Activated B cell treated with CpG ODN at 0.5 μM for 24 hours (primary cell): Measurements from ENCODE around the gene MKRN3. TPM values are rescaled to one million over a fixed set of nuclear protein-coding genes. Genes with fewer than 3 reads are reported as not detected.

Experiments
- ATAC-seq: fragments of 200-7000 bp; cut with Tn5 transposase; one replicate; pipeline ENCODE4 v1.10.0; 2021; ENCODE audit warnings: low read depth, mild to moderate bottlenecking, moderate library complexity
- CTCF ChIA-PET: fragments of 350-600 bp; sonication (Branson Sonifier 250); formaldehyde crosslinking; loops from one replicate; lab custom pipeline; 2021; ENCODE audit warnings: antibody characterized with exemption; lab: Charles Lee
- POLR2A ChIA-PET: fragments of 350-600 bp; sonication (Branson Sonifier 250); formaldehyde crosslinking; loops from one replicate; lab custom pipeline; 2021; ENCODE audit warnings: antibody characterized with exemption; lab: Charles Lee
- DNase-seq: peaks from one replicate; pipeline ENCODE4 v3.0.0; 2022
- H3K27ac Mint-ChIP-seq: one replicate; pipeline ENCODE4 v1.8.0; 2020; ENCODE audit warnings: mixed read lengths
- H3K27me3 Mint-ChIP-seq: one replicate; pipeline ENCODE4 v1.8.0; 2021; ENCODE audit warnings: mixed read lengths
- H3K36me3 Mint-ChIP-seq: one replicate; pipeline ENCODE4 v1.8.0; 2021; ENCODE audit warnings: low read depth, mixed read lengths
- H3K4me1 Mint-ChIP-seq: one replicate; pipeline ENCODE4 v1.8.0; 2021; ENCODE audit warnings: mixed read lengths
- H3K4me3 Mint-ChIP-seq: one replicate; pipeline ENCODE4 v1.8.0; 2020; ENCODE audit warnings: mild to moderate bottlenecking, mixed read lengths
- H3K9me3 Mint-ChIP-seq: one replicate; pipeline ENCODE4 v1.8.0; 2020; ENCODE audit warnings: mixed read lengths
- CTCF ChIP-seq: fragments of 200-600 bp; IDR thresholded peaks from one replicate; pipeline ENCODE4 v1.8.0; 2022; ENCODE audit warnings: antibody characterized with exemption, mild to moderate bottlenecking
- intact Hi-C: fragments of 100-400 bp; cut with micrococcal nuclease; formaldehyde crosslinking; loops from one replicate; pipeline ENCODE4 v1.15.1; 2024
- total RNA-seq: library from RNA; stranded (reverse); gene quantifications from 2 replicates; pipeline ENCODE4 v1.2.3, GENCODE V29; 2022

MKRN3 gene
- total RNA-seq, 1 donor from 2014 or later = 0.55 TPM

- CTCF ChIA-PET = no interaction called here
- Mint-ChIP-seq H3K4me1 (no peaks in the 10 kb centered on the region), H3K27ac (no peak overlapping the region), H3K4me3 (no peak overlapping the region), H3K36me3 (no peaks in the 10 kb centered on the region), H3K9me3 (peaks cover 5% of the 10 kb centered on the region), H3K27me3 (no peaks in the 10 kb centered on the region)
- no peak for TF ChIP-seq CTCF
- DNase-seq = no peak
- intact Hi-C loops = no loop called here
- POLR2A ChIA-PET = interaction anchor here (0.6 kb wide), 1 partner anchor 129 kb away, joined by 3 read pairs; no protein-coding TSS in a partner anchor
- ATAC-seq = no peak
These were observed 33.5 kb upstream of the MKRN3 start for GRCh38 chr15:23532024-23532423.

- Mint-ChIP-seq H3K27me3 (no peaks in the 10 kb centered on the region), H3K9me3 (peaks cover 2% of the 10 kb centered on the region)
- CTCF ChIA-PET = no interaction called here
These were observed 28.8 kb upstream of the MKRN3 start for GRCh38 chr15:23536659-23537058.

GRCh38 chr15:23538648-23539047 lies 26.8 kb upstream of the MKRN3 start:
- Mint-ChIP-seq H3K4me1 (no peaks in the 10 kb centered on the region), H3K36me3 (no peaks in the 10 kb centered on the region), H3K27me3 (no peaks in the 10 kb centered on the region), H3K27ac (no peak overlapping the region), H3K4me3 (no peak overlapping the region), H3K9me3 (peaks cover 7% of the 10 kb centered on the region)
- ChIA-PET POLR2A (interaction anchor here (0.5 kb wide), 1 partner anchor 216 kb away, joined by 7 read pairs; no protein-coding TSS in a partner anchor), CTCF (no interaction called here)
- intact Hi-C loops = no loop called here
- no peak for ATAC-seq
- DNase-seq = no peak
- TF ChIP-seq CTCF = no peak

More at GRCh38 chr15:23536659-23537058, 28.8 kb upstream of the MKRN3 start:
- H3K36me3 Mint-ChIP-seq = no peaks in the 10 kb centered on the region
- POLR2A ChIA-PET = no interaction called here
- no peak for TF ChIP-seq CTCF
- intact Hi-C loops = no loop called here
- no peak for DNase-seq
- H3K4me1 Mint-ChIP-seq = no peaks in the 10 kb centered on the region
- H3K27ac Mint-ChIP-seq = no peak overlapping the region
- no peak overlapping the region for H3K4me3 Mint-ChIP-seq
- ATAC-seq = no peak

- no peaks in the 10 kb centered on the region for H3K4me1 Mint-ChIP-seq
- no peak overlapping the region for H3K4me3 Mint-ChIP-seq
These were observed 25.6 kb upstream of the MKRN3 start for GRCh38 chr15:23539892-23540291.

GRCh38 chr15:23546158-23546557 lies 19.3 kb upstream of the MKRN3 start:
- Mint-ChIP-seq H3K36me3 (no peaks in the 10 kb centered on the region), H3K27me3 (no peaks in the 10 kb centered on the region), H3K4me1 (no peaks in the 10 kb centered on the region), H3K27ac (no peak overlapping the region), H3K9me3 (peaks cover 5% of the 10 kb centered on the region), H3K4me3 (no peak overlapping the region)
- ChIA-PET CTCF (no interaction called here), POLR2A (no interaction called here)
- DNase-seq = no peak
- intact Hi-C loops = no loop called here
- TF ChIP-seq CTCF = no peak
- no peak for ATAC-seq

More at GRCh38 chr15:23539892-23540291, 25.6 kb upstream of the MKRN3 start:
- intact Hi-C loops = no loop called here
- peaks cover 5% of the 10 kb centered on the region for H3K9me3 Mint-ChIP-seq
- TF ChIP-seq CTCF = no peak
- no peak for ATAC-seq
- CTCF ChIA-PET = no interaction called here
- H3K27me3 Mint-ChIP-seq = no peaks in the 10 kb centered on the region
- no peak for DNase-seq
- POLR2A ChIA-PET = no interaction called here
- no peak overlapping the region for H3K27ac Mint-ChIP-seq
- H3K36me3 Mint-ChIP-seq = no peaks in the 10 kb centered on the region
